ENCODE data around the gene PISD. TPM values are rescaled to one million over a fixed set of nuclear protein-coding genes. Genes with fewer than 3 reads are reported as not detected.

Gene PISD
- total RNA-seq, 2 donors from 2014 or later = 39.1 to 43.4 TPM

DNA sequence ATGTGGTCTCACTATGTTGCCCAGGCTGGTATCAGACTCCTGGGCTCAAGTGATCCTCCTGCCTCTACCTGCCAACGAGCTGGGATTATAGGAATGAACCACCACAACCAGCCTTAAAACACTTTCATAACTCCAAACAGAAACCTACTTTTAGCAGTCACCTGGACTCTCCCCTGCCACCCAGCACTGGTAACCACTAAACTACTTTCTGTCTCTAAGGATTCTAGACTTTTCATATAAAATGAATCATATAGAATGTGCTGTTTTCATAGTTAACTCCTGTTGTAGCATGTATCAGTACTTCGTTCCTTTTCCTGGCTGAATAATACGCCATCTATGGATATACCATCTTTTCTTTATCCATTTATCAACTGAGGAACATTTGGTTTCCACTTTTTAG lies 29.4 kb upstream of the PISD start:
- TF ChIP-seq CTCF (conservative IDR thresholded peaks at IDR 0.05) = no peak
- Mint-ChIP-seq H3K4me1 (no peaks in the 10 kb centered on the region), H3K36me3 (ENCODE audit: low read depth) (peaks cover 82% of the 10 kb centered on the region), H3K9me3 (no peaks in the 10 kb centered on the region), H3K27me3 (ENCODE audit: insufficient read depth) (no peaks in the 10 kb centered on the region), H3K27ac (no peak overlapping the region), H3K4me3 (no peak overlapping the region)
- H3K9ac ChIP-seq (ENCODE audit: extremely low read depth, low read length, poor library complexity, severe bottlenecking) = no peak overlapping the region
- H3K9me3 ChIP-seq (ENCODE audit: control insufficient read depth, low read length) = no peaks in the 10 kb centered on the region
- H3K36me3 ChIP-seq (ENCODE audit: control insufficient read depth, insufficient read depth, low read length) = peaks cover 73% of the 10 kb centered on the region
- no peak overlapping the region for H3K4me3 ChIP-seq (ENCODE audit: low read length)
- WGBS, 2 experiments (ENCODE audit: insufficient coverage in 1 of 2, insufficient read length in 1 of 2) = 81 to 100% methylated on average over 1 to 3 of the region's 3 CpGs
- no peak for DNase-seq
- no peak overlapping the region for H3K27ac ChIP-seq (ENCODE audit: low read depth, low read length)
- H3K4me1 ChIP-seq (ENCODE audit: control insufficient read depth, insufficient read depth, low read length) = no peaks in the 10 kb centered on the region
- no peaks in the 10 kb centered on the region for H3K27me3 ChIP-seq (ENCODE audit: control insufficient read depth, insufficient read depth, low read length, poor library complexity, severe bottlenecking)

DNA sequence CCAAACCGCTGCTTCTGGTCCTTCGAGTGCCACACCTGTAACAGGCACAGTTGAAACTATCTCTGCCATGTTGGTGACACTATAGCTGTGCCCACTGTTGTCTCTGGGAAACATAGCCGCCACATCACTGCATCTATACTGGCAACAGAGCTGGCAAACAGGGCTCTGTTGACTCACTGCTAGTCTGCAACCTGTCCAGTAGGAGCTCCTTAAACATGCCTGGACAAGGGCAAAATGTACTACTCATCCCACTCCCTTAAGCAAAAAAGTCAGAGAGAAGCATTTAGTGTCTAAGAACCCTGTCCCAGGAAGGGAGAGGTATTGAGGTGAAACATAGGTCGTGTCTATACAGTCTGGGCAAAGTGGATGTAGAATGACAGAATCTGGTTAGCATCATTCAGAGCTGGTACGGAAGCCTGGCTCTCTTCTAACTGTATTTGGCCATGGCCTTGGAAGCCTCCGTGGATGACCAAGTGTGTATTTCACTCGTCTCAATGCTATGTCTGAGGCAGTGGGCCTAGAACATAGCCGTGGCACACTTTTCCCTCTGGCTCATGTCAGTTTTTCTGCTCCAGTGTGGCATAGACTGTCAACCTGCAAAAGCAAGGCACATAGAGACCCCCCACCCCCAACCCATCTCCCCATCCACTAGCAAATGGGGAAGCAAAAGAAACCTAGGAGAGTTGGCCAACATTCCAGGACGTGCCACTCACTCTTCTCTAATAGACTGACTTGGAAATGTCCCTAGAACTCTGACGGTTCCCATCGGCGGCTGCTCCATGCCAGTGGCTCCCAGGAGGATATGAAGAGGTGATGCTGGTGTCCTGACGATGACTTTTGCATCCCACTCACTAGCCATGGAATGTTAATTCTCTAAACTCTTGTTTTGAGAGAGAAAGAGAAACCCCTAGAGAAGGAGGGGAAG lies 21.4 kb upstream of the PISD start:
- no peak for DNase-seq
- no peak overlapping the region for H3K27ac Mint-ChIP-seq
- WGBS, 2 experiments (ENCODE audit: insufficient coverage in 1 of 2, insufficient read length in 1 of 2) = 95 to 96% methylated on average over 8 to 12 of the region's 13 CpGs
- H3K27me3 ChIP-seq (ENCODE audit: control insufficient read depth, insufficient read depth, low read length, poor library complexity, severe bottlenecking) = no peaks in the 10 kb centered on the region
- no peaks in the 10 kb centered on the region for H3K9me3 Mint-ChIP-seq
- no peak overlapping the region for H3K4me3 ChIP-seq (ENCODE audit: low read length)
- TF ChIP-seq CTCF (conservative IDR thresholded peaks at IDR 0.05) = no peak
- no peak overlapping the region for H3K4me3 Mint-ChIP-seq
- no peak overlapping the region for H3K9ac ChIP-seq (ENCODE audit: extremely low read depth, low read length, poor library complexity, severe bottlenecking)
- H3K27ac ChIP-seq (ENCODE audit: low read depth, low read length) = no peak overlapping the region
- no peaks in the 10 kb centered on the region for H3K27me3 Mint-ChIP-seq (ENCODE audit: insufficient read depth)
- peaks cover 46% of the 10 kb centered on the region for H3K36me3 Mint-ChIP-seq (ENCODE audit: low read depth)
- no peaks in the 10 kb centered on the region for H3K9me3 ChIP-seq (ENCODE audit: control insufficient read depth, low read length)
- H3K4me1 Mint-ChIP-seq = no peaks in the 10 kb centered on the region
- no peaks in the 10 kb centered on the region for H3K4me1 ChIP-seq (ENCODE audit: control insufficient read depth, insufficient read depth, low read length)
- H3K36me3 ChIP-seq (ENCODE audit: control insufficient read depth, insufficient read depth, low read length) = peaks cover 54% of the 10 kb centered on the region

DNA sequence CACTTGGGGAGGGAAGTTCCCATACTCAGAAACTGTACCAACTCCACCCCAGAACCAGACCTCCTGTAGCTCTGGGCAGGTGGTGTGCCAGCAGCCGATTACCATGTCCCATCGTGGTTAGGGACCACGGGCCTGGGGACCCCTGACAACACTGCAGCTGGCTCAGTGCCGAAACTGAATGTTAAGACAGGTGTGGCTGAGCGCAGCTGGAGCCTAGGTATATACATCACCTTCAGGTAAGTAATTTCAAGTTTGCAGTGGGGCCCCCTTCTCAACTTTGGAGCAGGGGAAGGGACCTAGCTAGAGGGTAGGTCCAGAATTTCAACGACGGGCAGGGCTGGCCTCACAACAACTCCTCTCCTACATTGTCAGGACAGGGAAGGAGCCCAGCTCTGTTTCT lies 20.7 kb upstream of the PISD start:
- no peak overlapping the region for H3K9ac ChIP-seq (ENCODE audit: extremely low read depth, low read length, poor library complexity, severe bottlenecking)
- no peaks in the 10 kb centered on the region for H3K4me1 Mint-ChIP-seq
- H3K27me3 ChIP-seq (ENCODE audit: control insufficient read depth, insufficient read depth, low read length, poor library complexity, severe bottlenecking) = no peaks in the 10 kb centered on the region
- H3K27ac ChIP-seq (ENCODE audit: low read depth, low read length) = no peak overlapping the region
- H3K9me3 ChIP-seq (ENCODE audit: control insufficient read depth, low read length) = no peaks in the 10 kb centered on the region
- no peak overlapping the region for H3K4me3 ChIP-seq (ENCODE audit: low read length)
- H3K4me3 Mint-ChIP-seq = no peak overlapping the region
- no peaks in the 10 kb centered on the region for H3K27me3 Mint-ChIP-seq (ENCODE audit: insufficient read depth)
- H3K36me3 ChIP-seq (ENCODE audit: control insufficient read depth, insufficient read depth, low read length) = peaks cover 48% of the 10 kb centered on the region
- peaks cover 39% of the 10 kb centered on the region for H3K36me3 Mint-ChIP-seq (ENCODE audit: low read depth)
- TF ChIP-seq CTCF (conservative IDR thresholded peaks at IDR 0.05) = no peak
- H3K9me3 Mint-ChIP-seq = no peaks in the 10 kb centered on the region
- H3K4me1 ChIP-seq (ENCODE audit: control insufficient read depth, insufficient read depth, low read length) = no peaks in the 10 kb centered on the region
- WGBS, 2 experiments (ENCODE audit: insufficient coverage in 1 of 2, insufficient read length in 1 of 2) = 94 to 98% methylated on average over 5 to 7 of the region's 7 CpGs
- H3K27ac Mint-ChIP-seq = no peak overlapping the region
- no peak for DNase-seq
